Measurements from ENCODE around the gene ELMO1.

The ELMO1 gene

DNA sequence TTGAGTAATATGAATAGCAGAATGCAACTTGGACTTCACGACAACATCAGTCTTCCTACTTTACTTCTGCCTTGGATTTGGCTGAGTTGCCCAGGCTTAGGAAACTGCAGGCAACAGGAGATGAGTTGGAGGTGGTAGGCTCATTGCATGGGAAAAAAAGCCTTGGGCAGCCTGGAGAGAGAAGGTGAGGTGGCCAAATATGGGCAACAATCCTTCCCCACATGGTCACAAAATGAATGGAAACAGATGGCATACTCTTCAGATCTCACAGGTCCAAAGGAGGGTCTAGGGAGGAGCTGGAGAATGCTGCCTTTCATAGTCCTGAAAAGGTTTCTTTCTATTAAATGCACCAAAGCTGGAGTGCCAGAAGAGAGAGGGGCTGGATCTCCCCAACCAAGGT is 595.7 kb downstream of the ELMO1 start:
- DNase-seq, result no peak

DNA sequence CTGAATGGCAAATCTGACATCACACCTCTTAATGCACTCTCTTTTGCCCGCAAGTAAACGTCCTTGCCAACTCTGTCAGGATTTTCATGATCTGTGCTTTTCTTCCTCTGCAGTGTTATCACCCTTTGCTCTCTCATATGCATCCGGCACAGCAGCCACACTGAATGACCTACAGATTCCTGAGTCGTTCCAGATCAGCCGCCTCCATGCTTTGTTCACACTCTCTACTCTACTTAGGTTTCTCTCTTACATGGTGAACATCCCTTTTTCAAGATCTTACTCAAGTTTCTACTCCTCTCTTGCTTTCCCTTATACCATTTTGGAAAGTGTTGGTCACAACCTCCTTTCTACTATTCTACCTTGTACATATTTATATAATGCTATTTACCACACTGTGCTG is 596.6 kb downstream of the ELMO1 start:
- no peak for DNase-seq

DNA sequence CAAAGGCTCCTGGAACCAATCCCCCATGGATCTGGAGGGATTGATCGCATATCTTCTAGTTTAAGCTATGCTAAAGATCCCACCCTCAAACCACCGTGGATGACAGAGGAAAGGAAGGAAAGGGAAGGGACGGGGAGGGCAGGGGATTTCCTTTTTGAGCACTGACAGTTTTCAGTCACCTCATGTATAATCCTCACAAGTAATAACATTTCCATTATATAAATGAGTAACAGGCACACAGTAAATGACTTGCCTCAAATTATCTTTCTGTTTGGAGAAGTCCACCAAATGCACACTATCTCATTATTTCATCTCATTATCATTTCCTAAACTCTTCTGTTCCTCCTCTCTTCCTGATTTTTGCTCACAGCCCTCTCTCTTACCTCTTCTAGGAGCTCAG is 597.3 kb downstream of the ELMO1 start:
- no peak for DNase-seq

DNA sequence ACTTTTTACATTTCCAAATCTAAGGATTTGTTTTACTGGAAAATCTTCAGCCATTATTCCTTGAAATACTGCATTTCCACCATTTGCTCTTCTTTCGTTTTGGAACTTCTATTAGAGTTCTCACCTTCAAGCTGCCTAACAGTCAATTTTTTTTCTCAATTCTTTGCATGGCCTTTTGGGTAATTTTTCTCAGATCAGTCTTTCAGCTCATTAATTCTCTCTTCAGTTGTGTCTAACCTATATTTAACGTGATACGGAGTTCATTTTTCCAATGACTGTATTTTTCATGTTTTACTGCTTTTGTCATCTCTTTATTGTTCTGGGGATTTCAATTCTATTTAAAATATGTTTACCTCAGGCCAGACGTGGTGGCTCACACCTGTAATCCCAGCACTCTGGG is 600.7 kb downstream of the ELMO1 start:
- DNase-seq, result no peak

DNA sequence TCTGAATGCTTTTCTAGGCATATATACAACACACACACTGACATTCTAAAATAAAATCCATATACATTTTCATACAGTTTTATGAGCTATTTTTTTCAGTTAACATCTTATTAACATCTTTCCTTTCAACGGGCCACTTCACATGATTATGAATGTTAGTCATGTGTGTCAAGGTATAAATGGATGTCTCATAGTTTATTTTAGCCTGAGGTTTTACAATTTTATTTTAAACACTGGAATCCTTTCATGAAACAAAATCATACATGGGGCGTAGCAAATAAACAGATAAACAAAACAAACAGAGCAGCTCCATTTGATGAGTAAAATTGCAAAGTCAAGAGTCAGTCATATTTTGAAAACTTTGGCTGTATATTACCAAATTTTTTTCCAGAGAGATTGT is 604.3 kb downstream of the ELMO1 start:
- no peak for DNase-seq

DNA sequence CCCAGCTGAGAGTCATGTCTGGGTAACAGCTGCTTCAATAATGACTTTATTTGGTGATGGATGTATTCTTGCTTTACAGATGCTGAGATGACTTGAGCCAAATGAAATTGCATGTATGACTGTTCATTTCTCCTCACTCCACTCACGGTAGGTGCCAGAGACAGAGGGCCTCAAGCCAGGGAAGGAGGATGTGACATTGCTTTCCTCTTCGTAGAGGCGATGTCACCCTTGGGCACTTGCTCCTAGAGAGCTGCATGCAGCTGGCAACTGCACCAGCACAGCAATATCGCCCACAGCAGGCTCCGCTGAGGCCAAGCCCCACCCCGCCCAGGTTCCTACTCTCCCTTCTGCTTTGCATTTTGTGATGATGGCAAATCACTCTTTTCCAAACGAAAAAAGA is 607.8 kb downstream of the ELMO1 start:
- no peak for DNase-seq

DNA sequence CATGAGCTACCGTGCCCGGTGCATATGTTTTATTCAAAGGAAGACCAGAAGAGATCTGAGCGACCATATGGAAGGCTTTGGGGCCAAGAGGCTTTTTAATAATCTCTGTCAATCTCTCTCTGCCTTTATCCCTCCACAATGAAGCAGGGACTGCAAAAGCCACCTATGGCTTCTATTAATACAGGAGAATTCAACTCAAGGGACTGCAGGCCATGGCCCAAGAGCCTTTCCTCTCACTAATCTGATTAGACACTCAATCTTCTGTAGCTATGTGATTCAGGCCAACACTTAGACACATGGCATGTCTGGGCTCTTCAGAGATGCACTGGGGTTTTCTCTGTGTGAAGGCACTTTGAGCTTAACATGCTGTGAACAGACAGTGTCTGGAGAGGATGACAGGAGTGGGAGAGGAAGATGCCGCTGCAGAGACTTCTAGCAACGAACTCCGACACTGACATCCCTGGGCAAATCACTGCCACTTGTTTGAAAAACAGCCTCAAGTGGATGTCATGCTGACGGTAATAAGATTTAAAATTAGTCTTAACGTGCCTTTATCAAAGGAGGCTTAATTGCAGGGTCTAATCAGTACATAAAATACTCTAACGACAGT is 609.9 kb downstream of the ELMO1 start:
- DNase-seq, result no peak

DNA sequence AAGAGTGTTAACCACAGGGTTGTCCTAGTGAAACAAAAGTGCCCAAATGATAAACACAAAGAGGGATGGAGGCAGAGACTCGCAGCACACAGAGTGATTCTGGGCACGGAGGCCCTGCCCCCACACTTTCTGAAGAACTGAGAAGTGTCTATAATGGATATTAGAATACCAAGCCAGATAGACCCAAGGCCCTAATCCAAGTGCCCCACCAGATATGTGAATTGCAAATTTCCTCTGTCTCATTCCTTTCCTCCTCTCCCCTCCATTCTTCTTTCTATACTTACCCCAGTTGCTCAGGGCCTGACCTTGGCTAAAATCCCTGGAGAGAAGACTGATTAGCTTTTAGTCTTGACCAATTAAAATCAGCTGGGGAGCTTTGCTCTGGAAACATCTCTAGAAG is 617.6 kb downstream of the ELMO1 start:
- no peak for DNase-seq

DNA sequence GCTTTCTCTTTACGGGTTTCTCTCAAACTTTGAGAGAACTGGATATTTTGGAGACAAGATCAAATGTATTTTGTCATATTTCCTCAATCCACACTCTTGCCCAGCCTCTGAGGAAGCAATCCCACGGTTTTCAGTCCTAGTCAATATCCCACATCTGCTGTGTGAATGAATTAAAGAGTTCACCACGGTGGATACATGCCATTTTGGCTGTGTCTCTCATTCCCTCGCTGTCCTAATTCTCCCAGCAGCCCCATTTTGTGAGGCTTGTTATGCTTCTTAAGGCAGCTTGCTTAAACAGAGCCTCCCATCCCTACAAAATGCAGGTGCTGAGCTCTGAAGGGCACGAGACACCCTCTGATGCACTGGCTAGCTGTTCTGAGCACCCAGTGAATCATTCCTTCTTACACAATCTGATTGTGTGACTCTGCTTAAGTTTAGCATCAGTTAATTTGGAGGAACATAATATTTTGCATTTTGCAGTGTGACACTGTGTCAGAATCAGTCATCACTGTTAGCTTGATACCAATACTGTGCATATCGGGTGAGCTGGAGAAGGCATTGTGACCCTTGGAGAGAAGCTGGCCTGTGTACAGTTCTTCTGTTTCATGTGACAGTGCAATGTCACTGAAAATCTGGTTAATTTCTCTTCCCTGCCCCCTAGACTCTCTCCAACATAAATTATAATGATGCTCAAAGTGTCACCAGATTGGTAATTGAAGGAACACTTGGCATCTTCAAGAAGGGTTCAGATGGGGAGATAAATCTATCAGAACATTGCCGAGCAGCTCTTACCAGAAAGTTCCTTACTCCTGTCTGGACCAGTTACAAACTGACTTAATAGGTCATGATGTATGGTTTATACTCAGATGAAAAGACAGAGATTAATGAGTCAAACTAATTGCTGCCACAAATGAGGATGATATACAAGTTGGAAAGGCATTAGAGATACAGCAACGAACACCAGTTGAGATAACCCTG is 620.6 kb downstream of the ELMO1 start:
- DNase-seq, result no peak

DNA sequence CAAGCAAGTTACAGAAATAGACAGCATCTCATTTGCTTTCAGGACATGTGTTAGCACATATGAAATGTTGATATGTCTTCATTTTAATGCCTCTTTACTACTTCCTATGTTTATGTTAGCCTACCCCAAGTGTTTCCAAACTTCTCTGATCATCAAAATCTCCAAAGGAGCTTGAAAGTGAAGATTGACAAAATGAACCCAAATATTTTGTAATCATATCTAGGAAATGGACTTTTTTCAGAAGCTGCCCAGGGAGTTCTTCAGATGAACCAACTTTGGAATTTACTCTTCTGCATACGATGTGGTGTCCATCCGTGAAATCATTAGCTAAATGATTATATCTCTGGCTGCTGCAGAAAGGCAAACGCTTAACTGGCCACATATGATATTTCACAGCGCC is 623.2 kb downstream of the ELMO1 start:
- DNase-seq, result no peak

DNA sequence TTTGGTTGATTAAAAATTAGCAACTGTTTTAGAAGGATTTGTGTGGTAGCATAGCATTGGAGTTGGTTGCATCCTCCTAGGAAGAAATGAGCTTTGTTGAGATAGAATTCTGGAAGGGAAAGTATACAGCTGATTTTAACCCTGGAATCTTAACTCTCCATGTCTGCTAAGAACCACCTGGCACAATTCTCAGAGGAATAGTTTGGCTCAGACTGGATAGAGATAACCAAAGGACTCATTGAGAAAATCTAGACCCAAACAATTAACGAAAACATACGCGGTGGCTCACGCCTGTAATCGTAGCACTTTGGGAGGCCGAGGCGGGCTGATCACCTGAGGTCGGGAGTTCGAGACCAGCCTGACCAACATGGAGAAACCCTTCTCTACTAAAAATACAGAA is 625.3 kb downstream of the ELMO1 start:
- DNase-seq, result no peak

DNA sequence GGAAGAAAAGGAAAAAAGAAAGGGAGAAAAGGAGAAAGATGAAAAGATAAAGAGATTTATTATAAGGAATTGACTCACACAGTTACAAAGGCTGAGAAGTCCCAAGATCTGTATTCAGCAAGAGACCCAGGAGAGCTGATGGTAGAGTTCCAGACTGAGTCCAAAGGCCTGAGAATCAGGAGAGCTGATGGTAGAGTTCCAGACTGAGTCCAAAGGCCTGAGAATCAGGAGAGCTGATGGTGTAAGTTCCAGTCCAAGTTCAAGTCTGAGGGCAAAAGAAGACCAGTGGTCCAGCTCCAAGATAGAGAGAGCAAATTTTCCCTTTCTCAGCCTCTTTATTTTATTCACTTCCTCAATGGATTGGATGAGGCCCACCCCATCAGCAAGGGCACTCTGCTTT is 627.0 kb downstream of the ELMO1 start:
- no peak for DNase-seq

DNA sequence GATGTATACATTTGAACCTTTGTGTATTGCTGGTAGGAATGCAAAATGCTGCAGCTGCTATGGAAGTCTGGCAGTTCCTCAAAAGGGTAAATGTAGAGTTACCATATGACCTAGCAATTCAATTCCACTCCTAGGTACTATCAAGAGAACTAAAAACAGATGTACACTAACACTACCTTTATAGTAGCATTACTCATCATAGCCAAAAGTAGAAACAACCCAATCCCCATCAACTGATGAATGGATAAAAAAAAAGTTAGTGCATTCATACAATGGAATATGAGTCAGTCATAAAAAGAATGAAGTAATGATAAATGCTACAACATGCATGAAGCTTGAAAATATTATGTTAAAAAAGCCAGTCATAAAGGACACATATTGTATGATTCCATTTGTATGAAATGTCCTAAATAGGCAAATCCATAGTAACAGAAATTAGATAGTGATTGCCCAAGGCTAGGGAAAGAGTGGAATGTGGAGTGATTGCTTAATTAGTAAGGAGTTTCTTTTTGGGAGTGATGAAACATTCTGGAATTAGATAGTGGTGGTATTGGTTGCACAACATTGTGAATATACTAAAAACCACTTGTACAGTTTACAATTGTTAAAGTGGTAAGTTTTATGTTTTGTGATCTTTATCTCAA is 628.0 kb downstream of the ELMO1 start:
- DNase-seq, result no peak

DNA sequence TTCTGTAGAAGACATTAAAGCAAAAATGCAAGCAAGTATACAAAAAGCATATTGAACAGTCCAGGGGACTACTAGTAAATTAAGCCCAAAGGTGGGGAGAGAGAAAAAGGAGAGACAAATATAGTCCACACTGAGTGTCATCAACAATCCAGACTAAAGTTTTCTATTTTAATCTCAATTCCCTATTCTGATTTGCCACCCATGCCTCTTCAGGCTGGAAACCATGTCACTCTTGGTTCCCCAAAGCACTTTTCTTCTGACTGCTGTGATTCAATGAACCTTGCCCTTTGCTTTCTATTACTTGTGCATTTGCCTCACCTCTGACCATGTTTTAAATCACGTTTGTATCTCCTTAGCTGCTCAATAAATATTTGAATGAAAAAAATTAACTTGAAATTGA is 629.0 kb downstream of the ELMO1 start:
- DNase-seq, result no peak

DNA sequence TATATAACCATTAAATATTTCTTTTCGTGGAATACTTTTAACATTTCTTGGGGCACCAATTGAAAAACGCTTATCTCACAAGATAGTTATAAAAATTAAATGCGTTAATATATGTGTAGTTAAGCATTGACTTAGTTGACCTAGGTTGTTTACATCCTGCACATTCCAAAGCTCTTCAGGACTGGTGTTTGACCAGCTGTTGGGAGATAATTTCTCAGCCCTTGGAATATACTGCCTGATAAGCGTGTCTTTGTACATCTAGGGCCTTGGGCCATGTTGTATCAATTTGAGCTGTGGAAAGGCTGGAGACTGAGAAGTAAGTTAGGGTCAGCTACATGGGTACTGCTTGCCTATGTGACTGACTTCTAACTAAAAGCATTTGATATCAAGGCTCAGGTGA is 634.4 kb downstream of the ELMO1 start:
- DNase-seq, result no peak

DNA sequence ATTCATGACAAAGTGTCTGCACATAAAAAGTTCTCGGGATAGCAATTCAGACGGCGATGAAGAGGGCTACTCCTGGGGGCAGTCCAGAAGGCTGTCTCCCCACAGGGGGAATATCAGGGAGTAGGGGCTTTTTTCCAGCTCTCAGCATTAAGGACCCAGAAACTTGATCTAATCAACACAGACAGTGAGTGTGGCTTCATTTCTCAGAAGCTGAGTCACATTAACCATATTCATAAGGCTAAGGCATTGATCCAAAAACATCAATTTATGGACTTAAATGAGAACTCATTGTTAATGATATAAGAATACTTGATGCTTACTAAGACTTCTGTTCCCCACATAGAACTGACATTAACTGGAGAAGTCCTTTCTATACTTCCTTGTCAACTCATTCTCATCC is 636.9 kb downstream of the ELMO1 start:
- no peak for DNase-seq

DNA sequence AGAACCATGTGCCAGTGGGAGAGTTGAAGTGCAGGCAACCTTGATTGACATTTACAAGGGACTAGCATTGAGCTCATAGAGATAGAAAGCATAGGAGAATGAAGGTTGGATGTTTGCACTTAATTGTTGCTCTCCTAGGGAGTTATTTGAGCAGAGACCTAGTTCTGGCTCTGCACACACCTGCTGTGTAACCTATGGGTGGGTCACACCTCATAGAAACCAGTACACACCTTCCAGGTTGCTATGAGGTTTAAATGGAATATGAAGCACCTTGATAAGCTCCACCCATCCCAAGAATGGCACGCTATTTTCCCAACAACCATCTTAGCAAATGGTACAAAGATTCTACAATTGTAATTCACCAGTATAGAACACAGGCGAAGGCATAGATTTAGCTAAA is 638.2 kb downstream of the ELMO1 start:
- DNase-seq, result no peak

DNA sequence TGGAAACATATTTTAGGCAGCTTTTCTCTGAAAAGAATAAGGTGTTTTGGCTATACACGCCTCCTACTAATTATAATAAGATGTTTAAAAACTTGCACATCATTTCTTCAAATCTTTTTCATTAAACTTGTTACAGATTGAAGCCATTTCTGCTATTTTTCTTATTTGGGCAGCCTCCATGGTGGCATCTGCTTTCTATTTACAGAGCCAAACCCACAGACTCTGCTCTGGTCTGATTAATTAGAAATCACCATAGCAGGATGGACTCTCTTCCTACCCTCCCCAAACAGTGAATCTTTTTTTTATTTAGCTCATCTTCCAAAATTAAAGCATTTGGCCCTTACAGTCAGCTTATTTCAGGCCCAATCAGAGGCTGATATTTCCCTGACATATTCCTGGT is 638.6 kb downstream of the ELMO1 start:
- no peak for DNase-seq

DNA sequence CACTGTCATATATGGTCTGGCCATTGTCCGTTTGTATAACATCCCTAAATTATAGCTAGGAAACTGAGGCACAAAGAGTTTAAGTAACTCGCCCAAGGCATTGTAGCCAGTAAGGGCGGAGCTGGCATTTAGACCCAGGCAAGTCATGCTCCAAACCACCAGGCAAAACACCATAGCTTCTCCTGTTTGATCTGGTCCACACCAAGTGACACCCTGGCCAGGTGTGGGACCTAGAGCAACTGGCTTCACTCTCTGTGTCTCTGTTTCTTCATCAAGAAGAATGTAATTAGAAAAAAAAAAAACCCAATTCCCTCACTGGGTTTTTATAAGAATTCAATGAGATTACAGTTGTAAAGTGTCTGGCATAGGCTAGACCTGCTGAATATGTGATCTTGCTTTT is 639.2 kb downstream of the ELMO1 start:
- DNase-seq, result no peak

DNA sequence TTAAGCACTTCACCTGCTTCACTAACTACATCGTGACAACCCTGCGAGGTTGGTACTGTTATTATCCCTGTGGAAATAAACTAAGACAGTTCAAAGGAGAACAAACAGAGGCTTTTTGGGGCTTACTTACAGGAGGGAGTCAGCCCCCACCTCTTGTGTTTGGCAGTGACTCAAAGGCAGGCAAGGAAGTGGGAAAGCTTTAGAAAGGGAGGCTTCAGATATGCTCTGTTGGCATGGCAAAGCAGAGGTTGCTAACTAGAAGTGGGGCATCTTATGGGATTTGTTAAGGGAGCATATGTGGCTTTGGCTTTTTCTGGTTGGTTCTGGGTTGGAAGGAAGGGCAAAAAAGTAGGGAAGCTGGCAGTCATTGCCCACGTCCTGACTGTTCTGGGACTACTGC is 639.6 kb downstream of the ELMO1 start:
- no peak for DNase-seq

DNA sequence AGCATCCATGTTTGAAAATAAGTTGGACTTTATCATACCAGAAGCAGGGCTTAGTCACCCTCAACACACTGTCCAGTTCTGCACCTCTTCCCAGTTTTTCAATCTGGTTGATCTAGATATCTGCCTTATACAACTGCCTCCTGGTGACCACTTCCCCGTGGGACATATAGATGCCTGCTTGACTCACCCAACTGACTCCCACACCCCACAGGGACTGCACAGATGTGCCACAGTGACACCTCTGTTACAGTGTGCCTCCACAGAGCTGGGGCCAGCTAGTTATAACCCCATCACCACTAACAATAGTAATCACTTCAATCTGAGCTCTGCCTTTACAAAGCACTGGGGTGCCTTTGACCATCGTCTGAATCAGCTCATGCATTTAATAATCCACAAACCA is 641.8 kb downstream of the ELMO1 start:
- no peak for DNase-seq

Measured in CD4-positive, alpha-beta T cell treated with Interleukin-17A for 4 hours (primary cell).